ENCODE data around the gene SIRT3.

Gene SIRT3

GRCh38 chr11:213111-213510 is 23.0 kb downstream of the SIRT3 start:
- no peak for DNase-seq

DNA sequence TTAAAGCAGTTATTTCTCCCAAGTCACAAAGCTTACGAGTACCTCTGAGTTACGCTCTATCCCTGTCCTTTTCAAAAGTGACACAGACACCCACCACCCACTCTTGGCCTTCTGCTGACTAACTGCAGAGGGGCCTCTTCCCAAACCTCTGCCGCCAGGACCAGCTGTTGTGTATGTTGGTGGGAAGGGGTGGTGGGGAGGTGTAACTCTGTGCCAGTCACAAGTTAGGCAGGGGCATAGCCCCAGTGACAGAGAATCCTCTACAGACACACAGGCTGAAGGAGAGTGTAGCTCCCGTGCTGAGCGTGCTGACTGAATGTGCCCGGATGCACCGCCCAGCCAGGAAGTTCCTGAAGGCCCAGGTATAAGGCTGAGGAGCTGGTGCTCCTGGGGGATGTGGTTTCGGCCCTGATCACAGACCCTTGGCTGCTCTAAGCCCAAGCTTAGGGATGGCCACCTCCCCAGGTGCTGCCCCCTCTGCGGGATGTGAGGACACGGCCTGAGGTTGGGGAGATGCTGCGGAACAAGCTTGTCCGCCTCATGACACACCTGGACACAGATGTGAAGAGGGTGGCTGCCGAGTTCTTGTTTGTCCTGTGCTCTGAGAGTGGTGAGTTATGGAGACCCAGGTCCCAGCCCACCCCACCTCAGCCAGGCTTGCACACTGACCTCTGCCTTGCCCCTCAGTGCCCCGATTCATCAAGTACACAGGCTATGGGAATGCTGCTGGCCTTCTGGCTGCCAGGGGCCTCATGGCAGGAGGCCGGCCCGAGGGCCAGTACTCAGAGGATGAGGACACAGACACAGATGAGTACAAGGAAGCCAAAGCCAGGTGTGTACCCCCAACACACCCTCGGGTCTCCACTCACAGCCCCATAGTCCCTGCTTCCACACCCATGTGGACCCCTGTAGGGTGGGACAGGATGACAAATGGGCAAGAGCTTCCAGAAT is 23.7 kb downstream of the SIRT3 start:
- no peak for DNase-seq

DNA sequence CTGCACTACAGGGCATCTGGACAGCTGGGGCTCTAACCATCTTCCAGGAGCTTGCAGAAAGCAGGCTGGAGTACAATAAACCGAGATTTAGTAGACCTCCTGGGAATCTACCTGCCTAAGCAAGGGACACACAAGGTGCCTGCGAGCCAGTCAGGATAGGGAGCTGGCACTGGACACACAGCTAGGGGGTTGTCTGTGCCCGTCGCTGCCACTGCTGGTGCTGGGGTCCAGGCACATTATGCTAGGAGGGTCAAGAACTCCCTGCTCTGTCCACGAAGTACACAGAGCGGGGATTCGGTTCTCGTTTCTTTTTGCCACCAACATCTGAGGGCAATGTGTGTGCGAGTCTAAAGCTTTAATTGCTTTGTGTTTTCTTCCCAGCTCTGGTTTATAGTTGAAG is 24.4 kb downstream of the SIRT3 start:
- no peak for DNase-seq

DNA sequence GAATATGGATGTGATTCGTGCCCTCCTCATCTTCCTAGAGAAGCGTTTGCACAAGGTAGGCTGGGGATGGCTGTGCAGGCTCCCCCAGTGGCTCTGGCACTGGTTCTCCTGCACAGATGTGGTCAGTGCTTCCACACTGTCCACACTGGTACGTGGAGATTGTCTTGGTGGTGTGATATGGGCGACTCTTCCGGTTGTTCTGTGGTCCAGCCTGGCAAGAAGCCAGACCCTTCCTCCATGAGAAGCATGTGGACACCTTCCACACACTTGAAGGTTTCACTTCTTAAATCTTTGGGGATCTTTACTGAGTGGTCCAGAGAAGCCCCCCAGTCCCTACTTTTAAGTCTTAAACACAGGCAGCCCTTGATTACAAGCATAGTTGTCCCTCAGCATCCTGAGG is 24.8 kb downstream of the SIRT3 start:
- DNase-seq: no peak

- DNase-seq: no peak
Measured at GRCh38 chr11:210803-211180, 25.4 kb downstream of the SIRT3 start.

DNA sequence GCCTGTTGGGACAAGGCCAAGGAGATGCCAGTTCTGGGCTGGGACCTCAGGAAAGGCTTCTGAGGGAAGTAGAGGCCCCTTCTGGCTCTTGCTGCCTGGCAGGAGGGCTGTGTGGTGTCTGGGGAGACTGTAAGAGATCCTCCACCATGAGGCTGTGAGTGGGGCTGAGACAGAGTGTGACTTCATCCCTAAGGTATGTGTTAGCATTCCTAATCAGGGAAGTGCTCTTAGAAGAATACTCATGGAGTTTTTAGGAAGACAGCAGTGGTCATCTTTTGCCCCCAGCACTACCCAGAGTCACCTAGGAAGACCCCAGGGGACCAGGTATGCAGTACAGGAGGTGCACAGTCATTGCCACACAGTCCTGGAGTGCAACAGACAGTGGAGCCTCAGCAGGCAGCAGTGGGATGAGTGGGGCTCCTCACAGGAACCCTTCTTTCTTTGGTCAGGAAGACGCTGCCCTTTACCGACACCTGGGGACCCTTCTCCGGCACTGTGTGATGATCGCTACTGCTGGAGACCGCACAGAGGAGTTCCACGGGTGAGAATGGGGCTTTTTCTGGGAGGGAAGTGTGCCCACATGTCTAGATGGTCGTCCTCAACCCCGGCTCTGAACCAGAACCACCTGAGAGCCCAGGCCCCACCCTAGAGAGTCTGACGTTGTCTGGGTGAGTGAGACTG is 25.9 kb downstream of the SIRT3 start:
- DNase-seq: no peak

GRCh38 chr11:209275-210121 is 26.6 kb downstream of the SIRT3 start:
- no peak for DNase-seq

GRCh38 chr11:208917-209260 is 27.3 kb downstream of the SIRT3 start:
- DNase-seq: no peak

DNA sequence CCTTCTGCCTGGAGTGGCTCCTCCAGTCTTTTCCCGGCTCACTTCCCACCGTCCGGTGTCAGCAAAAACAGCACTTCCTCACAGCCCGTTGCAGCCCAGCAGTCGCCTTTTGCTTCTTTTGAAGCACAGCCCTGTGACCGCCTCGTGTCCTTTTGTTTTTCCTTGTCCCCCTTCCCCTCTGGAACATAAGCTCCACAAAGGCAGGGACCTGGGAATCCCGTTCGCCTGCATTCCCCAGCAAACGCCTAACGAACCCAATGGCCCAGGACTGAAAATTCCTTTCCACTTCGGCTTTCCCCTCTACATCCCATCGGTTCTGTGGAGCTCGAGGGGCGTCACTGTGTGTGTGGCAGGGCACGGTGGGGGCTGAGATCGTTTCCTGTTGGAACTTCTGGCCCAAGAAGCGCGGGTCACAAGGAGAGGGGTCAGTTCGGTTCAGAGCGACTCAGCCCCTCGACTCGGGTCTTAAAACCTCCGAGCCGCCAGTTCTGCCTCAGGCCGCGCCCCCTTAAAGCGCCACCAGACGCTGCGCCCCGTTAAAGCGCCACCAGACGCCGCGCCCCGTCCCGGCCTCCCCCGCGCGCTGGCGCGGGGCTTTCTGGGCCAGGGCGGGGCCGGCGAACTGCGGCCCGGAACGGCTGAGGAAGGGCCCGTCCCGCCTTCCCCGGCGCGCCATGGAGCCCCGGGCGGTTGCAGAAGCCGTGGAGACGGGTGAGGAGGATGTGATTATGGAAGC is 27.8 kb downstream of the SIRT3 start:
- DNase-seq: peak; percentile 76

- DNase-seq: no peak
Measured at GRCh38 chr11:207863-208180, 28.3 kb downstream of the SIRT3 start.

DNA sequence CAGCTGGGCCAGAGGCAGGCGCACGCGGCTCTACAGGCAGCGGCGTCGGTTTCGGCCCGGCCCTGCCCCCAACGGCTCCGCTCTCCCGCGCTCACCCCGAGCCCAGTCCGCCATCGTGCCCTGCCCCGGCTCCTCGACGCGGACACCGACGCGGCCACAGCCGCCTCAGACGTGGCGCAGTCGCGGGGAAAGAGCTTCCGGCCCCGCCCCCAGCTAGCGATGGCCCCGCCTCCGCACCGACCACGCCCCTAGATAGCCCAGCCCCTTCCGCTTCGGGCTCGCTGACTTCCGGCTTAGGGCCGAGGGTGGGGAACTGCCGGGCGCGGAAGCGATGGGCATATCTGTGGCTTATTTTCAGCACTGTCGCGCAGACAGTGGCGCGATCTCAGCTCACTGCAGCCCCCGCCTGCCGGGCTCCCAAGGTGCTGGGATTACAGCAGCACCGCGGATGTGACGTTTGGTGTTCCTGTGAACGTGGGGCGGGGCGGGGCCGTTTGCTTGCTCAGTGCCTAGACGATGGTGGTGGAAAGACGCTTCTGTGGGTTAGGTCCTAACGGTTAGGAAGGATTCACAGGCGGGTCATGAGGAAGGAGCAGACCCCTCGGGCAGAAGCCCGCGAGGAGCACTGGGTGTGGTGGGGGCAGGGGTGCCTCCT is 28.8 kb downstream of the SIRT3 start, which contains the start of the genes BET1L and RIC8A:
BET1L (minus strand) TSS at position 192 of the 655 bp plus-strand sequence; CDS start at position 114, 78 bp downstream.
RIC8A (plus strand) TSS at position 501 of the 655 bp plus-strand sequence. CDS start 1,147 bp downstream, outside the sequence.
- DNase-seq: peak; percentile 91

- no peak for DNase-seq
Measured at GRCh38 chr11:206526-207207, 29.5 kb downstream of the SIRT3 start.

GRCh38 chr11:206002-206384 is 30.1 kb downstream of the SIRT3 start:
- DNase-seq: no peak

GRCh38 chr11:205221-206001 is 30.7 kb downstream of the SIRT3 start:
- no peak for DNase-seq

DNA sequence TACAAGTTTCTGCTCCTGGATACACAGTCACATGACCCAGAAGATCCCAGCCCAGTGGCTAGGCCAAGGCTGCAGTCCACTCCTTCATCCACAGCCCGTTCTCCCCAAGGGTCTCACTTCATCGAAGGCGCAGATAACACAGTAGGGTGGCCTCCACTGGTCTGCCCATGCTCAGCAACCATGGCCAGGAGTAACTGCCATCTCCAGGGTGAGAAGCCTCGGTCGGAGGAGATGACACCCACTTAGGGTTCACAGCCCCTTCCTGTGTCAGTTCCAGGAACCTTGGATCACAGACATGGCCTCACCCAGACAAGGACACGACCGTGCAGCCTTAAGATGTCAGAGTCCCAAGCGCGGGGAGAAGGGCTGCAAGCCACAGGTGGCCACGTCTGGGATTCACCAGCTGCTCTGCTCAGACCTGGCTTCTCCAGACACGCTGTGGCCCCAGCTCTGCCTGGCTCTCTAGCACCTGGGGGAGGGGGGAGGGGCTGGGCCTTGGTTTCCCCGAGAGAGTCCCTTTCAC is 31.5 kb downstream of the SIRT3 start:
- DNase-seq: no peak

- DNase-seq: no peak
Measured at GRCh38 chr11:203945-204586, 32.1 kb downstream of the SIRT3 start.

- no peak for DNase-seq
Measured at GRCh38 chr11:203056-203944, 32.8 kb downstream of the SIRT3 start.

- no peak for DNase-seq
Measured at GRCh38 chr11:202490-202889, 33.7 kb downstream of the SIRT3 start.

GRCh38 chr11:201966-202365 is 34.2 kb downstream of the SIRT3 start:
- no peak for DNase-seq
